ENCODE data around the gene TMPRSS13.
"Not testable (repeated sequence)": the region's sequence is repeated elsewhere in the genome, so short reads cannot be mapped to it uniquely, and the experiment has no call there.

Gene TMPRSS13

GRCh38 chr11:117870103-117870952 is 58.9 kb downstream of the TMPRSS13 start:
- Histone ChIP-seq H3K27ac (no peak overlapping the region), H3K4me3 (ENCODE audit: low read depth in 1 of 2, low read length in 1 of 2) (no peak overlapping the region), H3K36me3 (no peaks in the 10 kb centered on the region), H3K27me3 (peaks cover 37% of the 10 kb centered on the region), H3K4me1 (ENCODE audit: control insufficient read depth in 1 of 2, insufficient read depth in 1 of 2, low read depth in 1 of 2, low read length in 1 of 2) (peaks cover 5 to 14% of the 10 kb centered on the region in 2 experiments), H3K9me3 (no peaks in the 10 kb centered on the region)
- no peak for TF ChIP-seq CTCF (IDR thresholded peaks at IDR 0.05)

DNA sequence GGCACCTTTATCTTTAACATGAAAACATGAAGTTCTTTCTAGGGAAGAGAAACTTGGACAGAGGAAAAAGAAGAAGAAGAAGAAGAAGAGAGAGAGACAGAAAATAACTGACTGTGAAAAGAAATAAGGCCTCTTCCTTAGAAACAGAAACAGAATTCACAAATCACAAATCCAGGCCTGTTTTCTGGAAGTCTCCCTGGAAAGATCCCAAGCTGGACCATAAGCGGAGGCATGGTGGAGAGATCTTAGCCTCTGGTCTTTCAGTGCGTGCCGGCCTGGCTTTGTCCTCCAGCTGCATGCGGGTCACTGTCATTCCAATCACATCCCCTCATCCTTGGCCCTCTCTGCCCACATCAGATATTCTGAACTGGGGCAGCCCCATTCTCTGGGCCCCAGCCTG is 59.6 kb downstream of the TMPRSS13 start:
- no peak for TF ChIP-seq CTCF (IDR thresholded peaks at IDR 0.05)
- H3K9me3 ChIP-seq: no peaks in the 10 kb centered on the region
- no peak overlapping the region for H3K4me3 ChIP-seq (ENCODE audit: low read depth in 1 of 2, low read length in 1 of 2)
- peaks cover 4 to 13% of the 10 kb centered on the region in 2 experiments for H3K4me1 ChIP-seq (ENCODE audit: control insufficient read depth in 1 of 2, insufficient read depth in 1 of 2, low read depth in 1 of 2, low read length in 1 of 2)
- no peak overlapping the region for H3K27ac ChIP-seq
- H3K36me3 ChIP-seq: no peaks in the 10 kb centered on the region
- H3K27me3 ChIP-seq: peaks cover 31% of the 10 kb centered on the region

DNA sequence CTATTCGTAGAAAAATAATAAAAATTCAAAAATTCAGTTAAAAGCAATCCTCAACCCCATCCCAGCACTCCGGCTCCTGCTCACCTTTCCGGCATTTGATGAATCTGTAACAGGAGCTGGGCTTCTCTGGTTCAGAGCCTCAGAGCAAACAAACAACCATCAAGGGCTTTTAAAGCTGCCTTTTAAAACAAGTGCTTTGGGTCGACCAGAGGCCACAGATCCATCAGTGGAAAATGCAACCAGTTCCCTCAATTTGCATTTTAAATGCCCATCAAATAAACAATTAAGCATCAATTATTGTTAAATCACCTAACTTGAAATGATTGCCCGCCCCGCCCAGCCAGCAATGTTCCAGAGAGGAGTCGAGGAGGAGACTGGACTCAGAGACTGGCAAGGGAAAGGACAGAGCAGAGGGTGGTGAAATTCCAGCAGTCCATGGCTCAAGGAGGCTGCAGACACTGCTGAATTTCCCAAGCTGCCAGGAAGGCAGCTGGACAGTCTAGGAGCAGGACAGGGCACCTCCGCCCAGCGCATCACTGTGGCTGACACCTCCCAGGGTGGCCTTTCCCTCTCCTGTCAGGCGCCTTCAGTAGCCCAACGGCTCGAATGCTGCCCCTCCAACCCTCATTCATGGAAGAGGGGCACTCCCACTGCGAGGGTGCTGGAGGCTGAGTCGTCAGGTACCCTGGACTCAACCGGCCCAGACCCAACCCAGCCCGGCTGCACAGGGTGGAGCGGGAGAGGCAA is 60.2 kb downstream of the TMPRSS13 start:
- no peaks in the 10 kb centered on the region for H3K36me3 ChIP-seq
- peaks cover 0 to 7% of the 10 kb centered on the region in 2 experiments for H3K4me1 ChIP-seq (ENCODE audit: control insufficient read depth in 1 of 2, insufficient read depth in 1 of 2, low read depth in 1 of 2, low read length in 1 of 2)
- no peak for TF ChIP-seq CTCF (IDR thresholded peaks at IDR 0.05)
- H3K4me3 ChIP-seq (ENCODE audit: low read depth in 1 of 2, low read length in 1 of 2): no peak overlapping the region
- H3K9me3 ChIP-seq: no peaks in the 10 kb centered on the region
- H3K27ac ChIP-seq: no peak overlapping the region
- peaks cover 25% of the 10 kb centered on the region for H3K27me3 ChIP-seq

GRCh38 chr11:117868088-117868487 is 61.1 kb downstream of the TMPRSS13 start:
- Histone ChIP-seq H3K27me3 (peaks cover 16% of the 10 kb centered on the region), H3K4me3 (ENCODE audit: low read depth in 1 of 2, low read length in 1 of 2) (no peak overlapping the region), H3K36me3 (no peaks in the 10 kb centered on the region), H3K4me1 (ENCODE audit: control insufficient read depth in 1 of 2, insufficient read depth in 1 of 2, low read depth in 1 of 2, low read length in 1 of 2) (peaks cover 0 to 2% of the 10 kb centered on the region in 2 experiments), H3K27ac (no peak overlapping the region), H3K9me3 (no peaks in the 10 kb centered on the region)
- no peak for TF ChIP-seq CTCF (IDR thresholded peaks at IDR 0.05)

DNA sequence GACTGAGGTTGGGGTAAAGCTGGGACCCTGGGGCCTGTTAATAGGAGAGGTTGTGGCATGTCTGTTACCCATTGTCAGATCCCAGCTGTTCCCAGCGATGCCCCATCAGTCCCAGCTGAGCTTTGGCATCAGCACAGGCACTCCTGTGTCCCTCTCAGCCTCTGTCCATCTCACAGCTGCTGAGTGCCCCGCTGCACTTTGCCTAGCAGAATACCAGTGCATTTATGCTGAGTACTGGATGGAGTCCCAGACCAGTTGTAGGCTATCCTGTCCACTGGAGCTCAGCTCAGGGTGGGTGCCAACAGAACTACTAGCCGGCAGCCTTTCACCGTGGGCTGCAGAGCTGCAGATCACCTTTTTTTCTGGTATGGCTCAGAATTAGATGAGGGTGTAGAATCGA is 62.7 kb downstream of the TMPRSS13 start:
- peaks cover 3% of the 10 kb centered on the region for H3K27me3 ChIP-seq
- H3K4me1 ChIP-seq (ENCODE audit: control insufficient read depth in 1 of 2, insufficient read depth in 1 of 2, low read depth in 1 of 2, low read length in 1 of 2): no peaks in the 10 kb centered on the region

DNA sequence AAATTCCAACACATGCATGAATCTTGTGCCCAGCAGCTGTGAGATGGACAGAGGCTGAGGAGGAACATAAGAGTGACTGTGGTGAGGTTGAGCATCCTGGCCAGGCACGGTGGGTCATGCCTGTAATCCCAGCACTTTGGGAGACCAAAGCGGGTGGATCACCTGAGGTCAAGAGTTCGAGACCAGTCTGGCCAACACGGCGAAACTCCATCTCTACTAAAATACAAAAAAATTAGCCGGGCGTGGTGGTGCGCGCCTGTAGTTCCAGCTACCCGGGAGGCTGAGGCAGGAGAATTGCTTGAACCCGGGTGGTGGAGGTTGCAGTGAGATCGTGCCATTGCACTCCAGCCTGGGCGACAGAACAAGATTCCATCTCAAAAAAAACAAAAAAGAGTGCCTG is 63.7 kb downstream of the TMPRSS13 start:
- H3K27me3 ChIP-seq; H3K4me3 ChIP-seq (ENCODE audit: low read depth in 1 of 2, low read length in 1 of 2); H3K4me1 ChIP-seq (ENCODE audit: control insufficient read depth in 1 of 2, insufficient read depth in 1 of 2, low read depth in 1 of 2, low read length in 1 of 2); H3K27ac ChIP-seq; H3K9me3 ChIP-seq; H3K36me3 ChIP-seq: not testable (repeated sequence)

More for the DNA sequence above, 62.7 kb downstream of the TMPRSS13 start:
- no peak for TF ChIP-seq CTCF (IDR thresholded peaks at IDR 0.05)
- Histone ChIP-seq H3K4me3 (ENCODE audit: low read depth in 1 of 2, low read length in 1 of 2) (no peak overlapping the region), H3K9me3 (no peaks in the 10 kb centered on the region), H3K36me3 (no peaks in the 10 kb centered on the region), H3K27ac (no peak overlapping the region)
